Endothelial cell of umbilical vein (primary cell): ENCODE results near the gene PPM1E. TPM values are rescaled to one million over a fixed set of nuclear protein-coding genes. Genes with fewer than 3 reads are reported as not detected.

Experiments used
- BruUV-seq: library from RNA; stranded (reverse); fragments of 400-500 nt; replicated peaks from 2 replicates; lab custom pipeline; 2021; lab: Mats Ljungman, UMichigan
- CTCF ChIA-PET: fragments of 300-600, 350-600 bp; sonication (Branson Sonifier 250); formaldehyde crosslinking; loops from one replicate; lab custom pipeline; 2021; ENCODE audit warnings: antibody characterized with exemption, inconsistent platforms; lab: Charles Lee
- POLR2A ChIA-PET: fragments of 300-600, 350-600 bp; sonication (Branson Sonifier 250); formaldehyde crosslinking; loops from one replicate; lab custom pipeline; 2021; ENCODE audit warnings: antibody characterized with exemption, inconsistent platforms; lab: Charles Lee
- DNase-seq: peaks from one replicate; pipeline ENCODE4 v3.0.0-alpha.2; 2011; ENCODE audit warnings: low read depth, low spot score
- FAIRE-seq: peaks from 2 replicates; lab custom pipeline; 2011; peaks lifted over from hg19 to GRCh38; lab: Jason Lieb, UNC
- H2AFZ ChIP-seq: 2 replicates; pipeline ENCODE4 v1.6.0; 2012; ENCODE audit warnings: low read depth, low read length, control low read depth, inconsistent platforms
- H3K27ac ChIP-seq: 2 replicates; pipeline ENCODE4 v1.5.1; 2011; ENCODE audit warnings: low read depth, mild to moderate bottlenecking, control low read depth, low read length, moderate library complexity; ENCODE audit not compliant: insufficient read depth
- H3K27me3 ChIP-seq, 2 experiments: 2 replicates each; pipeline versions ENCODE4 v1.6.0 to v1.6.1; 2011; ENCODE audit warnings: low read length in 2 of 2, mixed read lengths in 1 of 2; ENCODE audit not compliant: control insufficient read depth in 2 of 2, insufficient read depth in 2 of 2
- H3K36me3 ChIP-seq, 2 experiments: 2 replicates in 1 of 2; 3 replicates in 1 of 2; pipeline ENCODE4 v1.5.1; 2011; ENCODE audit warnings: low read length in 2 of 2, mild to moderate bottlenecking in 1 of 2, moderate library complexity in 1 of 2; ENCODE audit not compliant: control insufficient read depth in 2 of 2, insufficient read depth in 2 of 2; ENCODE audit errors: extremely low read depth in 1 of 2
- H3K4me1 ChIP-seq: 3 replicates; pipeline ENCODE4 v1.5.1; 2011; ENCODE audit warnings: mild to moderate bottlenecking, low read length; ENCODE audit not compliant: control insufficient read depth, insufficient read depth; ENCODE audit errors: extremely low read depth
- H3K4me2 ChIP-seq: 2 replicates; pipeline ENCODE4 v1.6.1; 2011; ENCODE audit warnings: low read length, control low read depth, mixed read lengths; ENCODE audit not compliant: insufficient read depth
- H3K4me3 ChIP-seq, 3 experiments: fragments of 200-600 bp in 1 of 3; sonication (generic), shearing (Covaris generic) in 1 of 3; replicated peaks in 1 of 3; 2 replicates each; pipeline ENCODE4 v1.5.1; 2011 to 2016; ENCODE audit warnings: control low read depth in 3 of 3, low read length in 3 of 3, mild to moderate bottlenecking in 2 of 3, inconsistent platforms in 1 of 3, low read depth in 1 of 3, moderate library complexity in 1 of 3; ENCODE audit not compliant: insufficient read depth in 1 of 3
- H3K79me2 ChIP-seq: 2 replicates; pipeline ENCODE4 v1.6.0; 2012; ENCODE audit warnings: low read length, inconsistent platforms; ENCODE audit not compliant: control insufficient read depth, insufficient read depth
- H3K9ac ChIP-seq: replicated peaks from 2 replicates; pipeline ENCODE3; 2011; ENCODE audit warnings: low read length, control low read depth; ENCODE audit not compliant: insufficient read depth; ENCODE audit errors: extremely low read depth
- H3K9me1 ChIP-seq: replicated peaks from 3 replicates; pipeline ENCODE4 v1.6.0; 2011; ENCODE audit warnings: mild to moderate bottlenecking, low read length; ENCODE audit not compliant: control insufficient read depth, insufficient read depth; ENCODE audit errors: extremely low read depth
- H3K9me3 ChIP-seq: replicated peaks from 2 replicates; pipeline ENCODE4 v1.5.1; 2012; ENCODE audit warnings: low read length, inconsistent platforms; ENCODE audit not compliant: control insufficient read depth, insufficient read depth
- H4K20me1 ChIP-seq: replicated peaks from 2 replicates; pipeline ENCODE3; 2011; ENCODE audit warnings: mild to moderate bottlenecking, low read length; ENCODE audit not compliant: control insufficient read depth, insufficient read depth; ENCODE audit errors: extremely low read depth
- CTCF ChIP-seq, 2 donors: IDR thresholded peaks; 1 replicate in 1 of 2; 2 replicates in 1 of 2; pipeline ENCODE4 v1.5.1; 2011; ENCODE audit warnings: low read length in 2 of 2, mild to moderate bottlenecking in 2 of 2, moderate library complexity in 2 of 2, control low read depth in 1 of 2, inconsistent platforms in 1 of 2, low read depth in 1 of 2; ENCODE audit not compliant: insufficient read depth in 1 of 2; ENCODE audit errors: extremely low read depth in 1 of 2
- EZH2 ChIP-seq: IDR thresholded peaks from 2 replicates; pipeline ENCODE4 v1.6.1; 2012; ENCODE audit warnings: borderline replicate concordance, low read depth, mild to moderate bottlenecking, moderate library complexity, low read length, inconsistent platforms; ENCODE audit not compliant: severe bottlenecking
- FOS ChIP-seq: IDR thresholded peaks from 2 replicates; pipeline ENCODE4 v1.6.1; 2011; ENCODE audit warnings: mild to moderate bottlenecking, low read length, moderate library complexity, borderline replicate concordance; ENCODE audit not compliant: insufficient read depth
- GATA2 ChIP-seq: IDR thresholded peaks from 2 replicates; pipeline ENCODE4 v1.7.0; 2011; ENCODE audit warnings: low read depth, mild to moderate bottlenecking, moderate library complexity, mixed read lengths, low read length; ENCODE audit not compliant: insufficient read length, insufficient read depth
- JUN ChIP-seq: IDR thresholded peaks from 2 replicates; pipeline ENCODE4 v1.6.1; 2011; ENCODE audit warnings: borderline replicate concordance, low read depth; ENCODE audit not compliant: insufficient read length, insufficient read depth
- MAX ChIP-seq: IDR thresholded peaks from 2 replicates; pipeline ENCODE4 v1.6.1; 2011; ENCODE audit not compliant: insufficient read depth, insufficient read length
- MYC ChIP-seq: IDR thresholded peaks from one replicate; pipeline ENCODE4 v1.6.1; 2011; ENCODE audit warnings: mild to moderate bottlenecking, low read depth, low read length
- POLR2A ChIP-seq: IDR thresholded peaks from 2 replicates; pipeline ENCODE4 v1.6.1; 2012; ENCODE audit warnings: low read depth, mild to moderate bottlenecking, control low read depth, low read length
- POLR2AphosphoS5 ChIP-seq: IDR thresholded peaks from 2 replicates; pipeline ENCODE4 v1.6.1; 2012; ENCODE audit warnings: low read depth, mild to moderate bottlenecking, control low read depth, low read length, moderate library complexity; ENCODE audit not compliant: insufficient read depth
- dilution Hi-C: fragments of 300-500 bp; cut with MboI; formaldehyde crosslinking; loops from one replicate; pipeline ENCODE4 v1.15.0; 2019; ENCODE audit warnings: low sequenced_read_pairs; ENCODE audit not compliant: extremely low pct_ligation_motif_present
- intact Hi-C: fragments of 100-400 bp; cut with micrococcal nuclease; formaldehyde crosslinking; loops from one replicate; pipeline ENCODE4 v1.10.0; 2022
- polyA plus RNA-seq, 4 experiments: library from polyadenylated mRNA; depleted of rRNA in 3 of 4; stranded (reverse) in 3 of 4; unstranded in 1 of 4; fragments of >200 nt; gene quantifications; 2 replicates each; pipeline versions ENCODE4 v1.2.1 to v1.2.3, GENCODE V29; 2011 to 2012; ENCODE audit warnings: missing spikeins in 1 of 4
- total RNA-seq: library from RNA; stranded (reverse); gene quantifications from 2 replicates; pipeline ENCODE4 v1.2.3, GENCODE V29; 2021

Gene PPM1E
- total and polyA plus RNA-seq, 2 donors (not counting 3 experiments of a cell fraction or from before 2014, with no cell fraction given), result 0.01 TPM; not detected in 1

GRCh38 chr17:58980706-58981481 is 225.2 kb downstream of the PPM1E start:
- intact Hi-C loops, result no loop called here
- POLR2A ChIA-PET, result no interaction called here
- H3K9me3 ChIP-seq, result no peaks in the 10 kb centered on the region
- H3K79me2 ChIP-seq, result no peaks in the 10 kb centered on the region
- DNase-seq (no peak), FAIRE-seq (no peak)
- TF ChIP-seq CTCF (IDR thresholded peaks at IDR 0.05; ENCODE audit: extremely low read depth in 1 of 2, insufficient read depth in 1 of 2, low read depth in 1 of 2, low read length in 2 of 2) (no peak), JUN (no peak), POLR2A (no peak), FOS (no peak), GATA2 (no peak), MYC (no peak), EZH2 (no peak), POLR2AphosphoS5 (no peak), MAX (no peak)
- CTCF ChIA-PET, result interaction anchor here (1.3 to 1.5 kb wide), 3 partner anchors 10 to 270 kb away, joined by 3 to 5 read pairs (median 4); no protein-coding TSS in a partner anchor
- H3K9ac ChIP-seq, result no peak overlapping the region
- H4K20me1 ChIP-seq, result no peaks in the 10 kb centered on the region
- dilution Hi-C loops, result no loop called here
- no peaks in the 10 kb centered on the region for H3K4me1 ChIP-seq
- no peak overlapping the region for H2AFZ ChIP-seq
- no TSS peak for BruUV-seq
- H3K9me1 ChIP-seq, result no peaks in the 10 kb centered on the region
- H3K36me3 ChIP-seq, result no peaks in the 10 kb centered on the region
- no peaks in the 10 kb centered on the region for H3K27me3 ChIP-seq
- H3K27ac ChIP-seq, result no peak overlapping the region
- H3K4me3 ChIP-seq, result no peak overlapping the region
- H3K4me2 ChIP-seq, result no peak overlapping the region
